ENCODE measurements around the gene AFMID. TPM values are rescaled to one million over a fixed set of nuclear protein-coding genes. Genes with fewer than 3 reads are reported as not detected.
A peak's percentile ranks its signal among the peaks of the same experiment; 100 is the strongest.

The AFMID gene
- total and polyA plus RNA-seq, 2 of the 13 experiments (the other 11 are each of a cell fraction or from before 2014, with no cell fraction given) = 249 to 270 TPM

- peak; percentile 58 for TF ChIP-seq ZNF605 (CRISPR knock-in tag; IDR thresholded peaks at IDR 0.05)
- no peak for TF ChIP-seq ZNF709 (CRISPR knock-in tag; IDR thresholded peaks at IDR 0.05)
- no peak for TF ChIP-seq MED13 (CRISPR knock-in tag; IDR thresholded peaks at IDR 0.05)
- no peak for TF ChIP-seq PTBP1 (IDR thresholded peaks at IDR 0.05; ENCODE audit: low read depth, low read length, poor library complexity, severe bottlenecking)
- no peak for TF ChIP-seq AGO1 (IDR thresholded peaks at IDR 0.05; ENCODE audit: low read depth, low read length, poor library complexity, severe bottlenecking)
- no peak for TF ChIP-seq ZBTB43 (CRISPR knock-in tag; conservative IDR thresholded peaks at IDR 0.05)
- no peak for TF ChIP-seq CHCHD3 (CRISPR knock-in tag; IDR thresholded peaks at IDR 0.05)
- no peak for TF ChIP-seq JUNB (CRISPR knock-in tag; IDR thresholded peaks at IDR 0.05; ENCODE audit: borderline replicate concordance)
- 0 out of 2 replicates have a peak, but pooled peaks have one; percentile 6 for TF ChIP-seq ZMYM2 (CRISPR knock-in tag; IDR thresholded peaks at IDR 0.05)
- TF ChIP-seq ZNF740 (CRISPR knock-in tag; IDR thresholded peaks at IDR 0.05) = no peak
- no peak for TF ChIP-seq NR2C2 (CRISPR knock-in tag; IDR thresholded peaks at IDR 0.05; ENCODE audit: borderline replicate concordance)
- TF ChIP-seq MAF1 (CRISPR knock-in tag; IDR thresholded peaks at IDR 0.05; ENCODE audit: borderline replicate concordance) = no peak
- no peak for TF ChIP-seq NKX3-1 (CRISPR knock-in tag; IDR thresholded peaks at IDR 0.05)
- TF ChIP-seq HNRNPLL (IDR thresholded peaks at IDR 0.05; ENCODE audit: low read depth, low read length, poor library complexity, severe bottlenecking) = peak; percentile 75
- no peak for TF ChIP-seq ZNF83 (CRISPR knock-in tag; IDR thresholded peaks at IDR 0.05; ENCODE audit: borderline replicate concordance)
- TF ChIP-seq, protein P1, sequence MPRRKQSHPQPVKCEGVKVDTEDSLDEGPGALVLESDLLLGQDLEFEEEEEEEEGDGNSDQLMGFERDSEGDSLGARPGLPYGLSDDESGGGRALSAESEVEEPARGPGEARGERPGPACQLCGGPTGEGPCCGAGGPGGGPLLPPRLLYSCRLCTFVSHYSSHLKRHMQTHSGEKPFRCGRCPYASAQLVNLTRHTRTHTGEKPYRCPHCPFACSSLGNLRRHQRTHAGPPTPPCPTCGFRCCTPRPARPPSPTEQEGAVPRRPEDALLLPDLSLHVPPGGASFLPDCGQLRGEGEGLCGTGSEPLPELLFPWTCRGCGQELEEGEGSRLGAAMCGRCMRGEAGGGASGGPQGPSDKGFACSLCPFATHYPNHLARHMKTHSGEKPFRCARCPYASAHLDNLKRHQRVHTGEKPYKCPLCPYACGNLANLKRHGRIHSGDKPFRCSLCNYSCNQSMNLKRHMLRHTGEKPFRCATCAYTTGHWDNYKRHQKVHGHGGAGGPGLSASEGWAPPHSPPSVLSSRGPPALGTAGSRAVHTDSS (CRISPR knock-in tag; conservative IDR thresholded peaks at IDR 0.05) = no peak
- no peak; the same call in 1 of the 2 replicates for TF ChIP-seq ZNF788 (CRISPR knock-in tag; IDR thresholded peaks at IDR 0.05; ENCODE audit: borderline replicate concordance)
- TF ChIP-seq ZFP36L2 (CRISPR knock-in tag; IDR thresholded peaks at IDR 0.05) = no peak
- TF ChIP-seq ZBTB20 (CRISPR knock-in tag; IDR thresholded peaks at IDR 0.05; ENCODE audit: borderline replicate concordance, low read depth) = peak; percentile 29; the same call in 1 of the 2 replicates
- TF ChIP-seq PRPF4 (IDR thresholded peaks at IDR 0.05; ENCODE audit: low read depth, low read length, poor library complexity, severe bottlenecking) = no peak
Measured at GRCh38 chr17:78140169-78141051, 46.8 kb upstream of the AFMID start (continued).

Measured in HepG2 (cell line).